A549 (cell line): ENCODE results near the gene CHD6. TPM values are rescaled to one million over a fixed set of nuclear protein-coding genes. Genes with fewer than 3 reads are reported as not detected.

Experiments
- ATAC-seq, 2 experiments: fragments of 200-7000 bp in 1 of 2; fragments of >200 bp in 1 of 2; cut with Nextera tagmentation in 1 of 2; cut with Tn5 transposase in 1 of 2; 3 replicates each; pipeline versions ENCODE4 v1.8.0 to v1.9.1; 2018 to 2020; ENCODE audit warnings: mild to moderate bottlenecking in 1 of 2, moderate library complexity in 1 of 2
- CTCF ChIA-PET: fragments of 300-600 bp; sonication (Branson Sonifier 250); formaldehyde crosslinking; extraction: SDS; loops from one replicate; lab custom pipeline; 2021; ENCODE audit warnings: antibody characterized with exemption, inconsistent platforms; lab: Yijun Ruan, JAX
- POLR2A ChIA-PET: fragments of 350-600 bp; formaldehyde crosslinking; extraction: SDS; loops from one replicate; lab custom pipeline; 2021; ENCODE audit warnings: antibody characterized with exemption, inconsistent platforms; lab: Yijun Ruan, JAX
- DNase-seq, 2 experiments: peaks; one replicate each; pipeline versions ENCODE4 v3.0.0 to v3.0.0-alpha.2; 2011 to 2016; ENCODE audit warnings: low read depth in 1 of 2, low spot score in 1 of 2
- FAIRE-seq: peaks from 2 replicates; lab custom pipeline; 2011; peaks lifted over from hg19 to GRCh38; lab: Jason Lieb, UNC
- H3K27ac ChIP-seq, 2 experiments: fragments of >200 bp; sonication (Bioruptor Twin); formaldehyde crosslinking; 3 replicates each; pipeline ENCODE4 v1.5.1; 2016 to 2017
- H3K4me1 ChIP-seq: fragments of >200 bp; sonication (Bioruptor Twin); formaldehyde crosslinking; 3 replicates; pipeline ENCODE4 v1.6.1; 2016
- H3K4me2 ChIP-seq: fragments of >200 bp; sonication (Bioruptor Twin); formaldehyde crosslinking; 3 replicates; pipeline ENCODE4 v1.6.1; 2016
- H3K4me3 ChIP-seq: fragments of >200 bp; sonication (Bioruptor Twin); formaldehyde crosslinking; 3 replicates; pipeline ENCODE4 v1.5.1; 2016
- H3K9me3 ChIP-seq: fragments of >200 bp; sonication (Bioruptor Twin); formaldehyde crosslinking; 3 replicates; pipeline ENCODE4 v1.6.1; 2016
- ATOH8 ChIP-seq: fragments of 250-450 bp; sonication (Bioruptor Pico); IDR thresholded peaks from 2 replicates; pipeline ENCODE4 v1.5.0; 2020; ENCODE audit warnings: low read depth, mild to moderate bottlenecking, moderate library complexity
- BCL3 ChIP-seq: fragments of >200 bp; sonication (Bioruptor Twin); formaldehyde crosslinking; IDR thresholded peaks from 3 replicates; pipeline ENCODE4 v1.6.1; 2016
- CBX2 ChIP-seq: fragments of 200-600 bp; sonication (generic); IDR thresholded peaks from 2 replicates; pipeline ENCODE4 v1.6.1; 2016; ENCODE audit warnings: low read depth, mild to moderate bottlenecking, borderline replicate concordance
- CBX8 ChIP-seq: fragments of 200-600 bp; sonication (generic); IDR thresholded peaks from 2 replicates; pipeline ENCODE4 v1.6.1; 2016
- CEBPB ChIP-seq, 2 experiments: fragments of >200 bp in 1 of 2; sonication (Bioruptor Twin) in 1 of 2; formaldehyde crosslinking in 1 of 2; IDR thresholded peaks; 2 replicates each; pipeline ENCODE4 v1.6.1; 2012 to 2016
- CHD2 ChIP-seq: fragments of 150-350 bp; IDR thresholded peaks from 2 replicates; pipeline ENCODE4 v1.6.1; 2014; ENCODE audit warnings: low read length; ENCODE audit not compliant: partially characterized antibody
- CHD4 ChIP-seq: fragments of 200-600 bp; sonication (generic); IDR thresholded peaks from 2 replicates; pipeline ENCODE4 v1.6.1; 2016; ENCODE audit warnings: antibody characterized with exemption, mild to moderate bottlenecking, borderline replicate concordance
- EHF ChIP-seq: fragments of 250-450 bp; sonication (Bioruptor Pico); IDR thresholded peaks from 2 replicates; pipeline ENCODE4 v1.5.0; 2020; ENCODE audit warnings: mild to moderate bottlenecking
- EHMT2 ChIP-seq: fragments of 200-600 bp; sonication (generic); IDR thresholded peaks from 2 replicates; pipeline ENCODE4 v1.6.1; 2016; ENCODE audit warnings: antibody characterized with exemption, low read depth, mild to moderate bottlenecking, moderate library complexity
- ELK1 ChIP-seq: fragments of 150-350 bp; IDR thresholded peaks from 2 replicates; pipeline ENCODE4 v1.6.1; 2014; ENCODE audit warnings: low read depth, mild to moderate bottlenecking, low read length
- EP300 ChIP-seq, 2 experiments: fragments of >200 bp; sonication (Bioruptor Twin); formaldehyde crosslinking; IDR thresholded peaks; 2 replicates in 1 of 2; 3 replicates in 1 of 2; pipeline ENCODE4 v1.6.1; 2016 to 2017
- ESRRA ChIP-seq: fragments of 150-350 bp; IDR thresholded peaks from 2 replicates; pipeline ENCODE4 v1.6.1; 2014; ENCODE audit warnings: mild to moderate bottlenecking, low read length, borderline replicate concordance
- FOSL2 ChIP-seq, 2 experiments: fragments of 450-650 bp in 1 of 2; fragments of >200 bp in 1 of 2; sonication (Bioruptor Twin) in 1 of 2; formaldehyde crosslinking; IDR thresholded peaks; 2 replicates each; pipeline versions ENCODE4 v1.5.0 to v1.6.1; 2016 to 2020; ENCODE audit warnings: mild to moderate bottlenecking in 1 of 2, moderate library complexity in 1 of 2
- FOXS1 ChIP-seq: fragments of 250-450 bp; sonication (Bioruptor Pico); IDR thresholded peaks from 2 replicates; pipeline ENCODE4 v1.5.0; 2020; ENCODE audit warnings: mild to moderate bottlenecking, moderate library complexity
- HEYL ChIP-seq: fragments of 250-450 bp; sonication (Bioruptor Pico); IDR thresholded peaks from 2 replicates; pipeline ENCODE4 v1.8.0; 2021; ENCODE audit warnings: mild to moderate bottlenecking, moderate library complexity
- HOXA7 ChIP-seq: fragments of 250-450 bp; sonication (Bioruptor Pico); IDR thresholded peaks from 2 replicates; pipeline ENCODE4 v1.5.0; 2020; ENCODE audit warnings: mild to moderate bottlenecking, moderate library complexity
- HOXB13 ChIP-seq: fragments of 250-450 bp; sonication (Bioruptor Pico); IDR thresholded peaks from 2 replicates; pipeline ENCODE4 v1.5.0; 2020; ENCODE audit warnings: low read depth, mild to moderate bottlenecking, moderate library complexity
- HOXB5 ChIP-seq: fragments of 250-450 bp; sonication (Bioruptor Pico); IDR thresholded peaks from 2 replicates; pipeline ENCODE4 v1.5.0; 2020; ENCODE audit warnings: mild to moderate bottlenecking, moderate library complexity
- JUN ChIP-seq, 2 experiments: fragments of >200 bp; sonication (Bioruptor Twin); formaldehyde crosslinking; IDR thresholded peaks; 2 replicates in 1 of 2; 3 replicates in 1 of 2; pipeline ENCODE4 v1.6.1; 2016 to 2017
- JUNB ChIP-seq: fragments of >200 bp; sonication (Bioruptor Twin); formaldehyde crosslinking; IDR thresholded peaks from 2 replicates; pipeline ENCODE4 v1.6.1; 2016
- KDM1A ChIP-seq: fragments of 200-600 bp; sonication (generic); IDR thresholded peaks from 2 replicates; pipeline ENCODE4 v1.6.1; 2016; ENCODE audit warnings: low read depth, mild to moderate bottlenecking
- MAX ChIP-seq: IDR thresholded peaks from 2 replicates; pipeline ENCODE4 v1.6.1; 2012
- MAZ ChIP-seq: fragments of 150-350 bp; IDR thresholded peaks from 2 replicates; pipeline ENCODE4 v1.6.1; 2014; ENCODE audit warnings: antibody characterized with exemption, low read depth, low read length, borderline replicate concordance
- MYC ChIP-seq: IDR thresholded peaks from 2 replicates; pipeline ENCODE4 v1.6.1; 2012; ENCODE audit warnings: mild to moderate bottlenecking, inconsistent platforms, low read length, improper control_type of control experiment, borderline replicate concordance
- NR3C1 ChIP-seq: fragments of >200 bp; sonication (Bioruptor Twin); formaldehyde crosslinking; IDR thresholded peaks from 3 replicates; pipeline ENCODE4 v1.6.1; 2017
- RAD21 ChIP-seq, 2 experiments: fragments of >200 bp in 1 of 2; sonication (Bioruptor Twin) in 1 of 2; formaldehyde crosslinking in 1 of 2; IDR thresholded peaks in 1 of 2; conservative IDR thresholded peaks in 1 of 2; 2 replicates in 1 of 2; 3 replicates in 1 of 2; pipeline ENCODE4 v1.6.1; 2012 to 2018; ENCODE audit warnings: inconsistent platforms in 1 of 2
- RARB ChIP-seq: fragments of 250-450 bp; sonication (Bioruptor Pico); IDR thresholded peaks from 2 replicates; pipeline ENCODE4 v1.8.0; 2021; ENCODE audit warnings: mild to moderate bottlenecking, moderate library complexity
- RCOR1 ChIP-seq: fragments of 150-350 bp; IDR thresholded peaks from 2 replicates; pipeline ENCODE4 v1.6.1; 2014; ENCODE audit warnings: antibody characterized with exemption, low read length, low read depth
- SREBF2 ChIP-seq: fragments of 450-650 bp; IDR thresholded peaks from 2 replicates; pipeline ENCODE4 v1.6.1; 2014; ENCODE audit warnings: mild to moderate bottlenecking, moderate library complexity
- ZC3H11A ChIP-seq: fragments of 450-650 bp; IDR thresholded peaks from 2 replicates; pipeline ENCODE4 v1.6.1; 2014; ENCODE audit warnings: antibody characterized with exemption, mild to moderate bottlenecking
- WGBS: methylation state at CpG from one replicate; pipeline ENCODE4 v1.1.6; 2017; ENCODE audit errors: missing lambda C conversion rate; 5-methylcytosine and 5-hydroxymethylcytosine counted together
- polyA plus RNA-seq, 4 experiments: library from polyadenylated mRNA; depleted of rRNA in 3 of 4; stranded (reverse); fragments of >200 nt; fragmentation: RNase III in 1 of 4; extraction: RNeasy Plus Mini Kit Qiagen cat#74134 plus additional on column Dnase treatment in 1 of 4; gene quantifications; 2 replicates in 3 of 4; 3 replicates in 1 of 4; pipeline ENCODE4 v1.2.3, GENCODE V29; 2011 to 2017

Gene CHD6
- polyA plus RNA-seq, 2 of the 4 experiments (the other 2 are of a cell fraction), result 8.2 to 22.6 TPM

GRCh38 chr20:41362748-41363140 is 255.4 kb downstream of the CHD6 start:
- no peaks in the 10 kb centered on the region for H3K9me3 ChIP-seq
- ChIA-PET POLR2A (no interaction called here), CTCF (interaction anchor here (0.6 to 1.6 kb wide), 3 partner anchors 19 to 190 kb away, joined by 4 to 7 read pairs (median 6); no protein-coding TSS in a partner anchor)
- H3K27ac ChIP-seq, result no peak overlapping the region
- no peak for FAIRE-seq
- no peak overlapping the region for H3K4me2 ChIP-seq
- H3K4me1 ChIP-seq, result peaks cover 4% of the 10 kb centered on the region; the same call in 1 of the 3 replicates
- WGBS, result 75% methylated on average over 5 of the region's 5 CpGs
- no peak overlapping the region for H3K4me3 ChIP-seq
- DNase-seq, result no peak
- ATAC-seq, result no peak
- TF ChIP-seq EHF (CRISPR knock-in tag), result no peak
- no peak for TF ChIP-seq ATOH8
- no peak for TF ChIP-seq BCL3
- no peak for TF ChIP-seq ESRRA
- TF ChIP-seq MYC, result no peak
- no peak for TF ChIP-seq ELK1
- no peak for TF ChIP-seq CBX8
- no peak for TF ChIP-seq FOXS1 (CRISPR knock-in tag)
- no peak for TF ChIP-seq MAZ
- no peak for TF ChIP-seq MAX
- no peak for TF ChIP-seq KDM1A
- no peak for TF ChIP-seq FOSL2 (IDR thresholded peaks at IDR 0.05)
- no peak for TF ChIP-seq FOSL2 (CRISPR knock-in tag; IDR thresholded peaks at IDR 0.05)
- no peak for TF ChIP-seq JUN (IDR thresholded peaks at IDR 0.05)
- no peak for TF ChIP-seq EHMT2
- TF ChIP-seq CHD4, result no peak
- no peak for TF ChIP-seq CBX2
- no peak for TF ChIP-seq HEYL (CRISPR knock-in tag)
- no peak for TF ChIP-seq SREBF2

GRCh38 chr20:41361757-41362747 is 256.1 kb downstream of the CHD6 start:
- Histone ChIP-seq H3K4me3 (no peak overlapping the region), H3K27ac (no peak overlapping the region), H3K4me2 (no peak overlapping the region), H3K9me3 (no peaks in the 10 kb centered on the region), H3K4me1 (peaks cover 4% of the 10 kb centered on the region; the same call in 1 of the 3 replicates)
- FAIRE-seq (no peak), ATAC-seq (no peak; a peak in 2 of 6 replicates), DNase-seq (no peak)
- TF ChIP-seq HOXA7 (no peak), ATOH8 (no peak), HOXB13 (CRISPR knock-in tag) (no peak), NR3C1 (no peak), ZC3H11A (no peak), HOXB5 (CRISPR knock-in tag) (no peak), EP300 (IDR thresholded peaks at IDR 0.05) (no peak), RCOR1 (no peak), JUNB (no peak), ESRRA (no peak), CEBPB (IDR thresholded peaks at IDR 0.05) (no peak), RAD21 (conservative IDR thresholded peaks at IDR 0.05 in 1 of 2, IDR thresholded peaks at IDR 0.05 in 1 of 2) (no peak), FOXS1 (CRISPR knock-in tag) (no peak), RARB (CRISPR knock-in tag) (no peak), CHD2 (no peak), SREBF2 (no peak)
- WGBS, result 86% methylated on average over 25 of the region's 45 CpGs
- POLR2A ChIA-PET, result interaction anchor here (0.5 kb wide), 1 partner anchor 224 kb away, joined by 3 read pairs; no protein-coding TSS in a partner anchor
- CTCF ChIA-PET, result interaction anchor here (0.6 to 1.6 kb wide), 5 partner anchors 22 to 189 kb away, joined by 3 to 6 read pairs (median 4); partner anchors contain the start of gene LPIN3
